ENCODE measurements around the gene GRIK5.
A peak's percentile ranks its signal among the peaks of the same experiment; 100 is the strongest.
"Not testable (repeated sequence)": the region's sequence is repeated elsewhere in the genome, so short reads cannot be mapped to it uniquely, and the experiment has no call there.

The GRIK5 gene

DNA sequence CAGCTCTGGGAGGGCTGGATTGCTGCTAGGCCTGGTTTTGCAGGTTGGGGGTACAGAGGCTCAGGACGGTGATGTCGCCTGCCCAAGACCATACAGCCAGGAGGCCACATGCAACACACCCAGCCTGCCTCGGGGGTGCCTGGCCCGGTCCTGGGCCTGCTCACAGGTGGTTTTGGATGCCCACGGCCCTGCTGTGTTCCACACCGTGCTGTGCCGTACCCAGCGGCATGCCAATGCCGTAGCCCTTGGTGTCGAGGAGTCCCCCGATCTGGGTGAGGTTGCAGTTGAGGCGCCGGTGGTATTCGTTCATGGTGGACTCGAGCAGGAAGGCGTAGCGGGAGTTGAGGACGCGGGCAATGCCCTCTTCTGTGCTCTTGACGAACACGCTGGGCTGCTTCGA lies 64.5 kb downstream of the GRIK5 start:
- no peak for DNase-seq

GRCh38 chr19:42003506-42004294 lies 66.3 kb downstream of the GRIK5 start:
- no peak for DNase-seq

- no peak for DNase-seq
Observed at GRCh38 chr19:41999878-42000208, 70.2 kb downstream of the GRIK5 start.

DNA sequence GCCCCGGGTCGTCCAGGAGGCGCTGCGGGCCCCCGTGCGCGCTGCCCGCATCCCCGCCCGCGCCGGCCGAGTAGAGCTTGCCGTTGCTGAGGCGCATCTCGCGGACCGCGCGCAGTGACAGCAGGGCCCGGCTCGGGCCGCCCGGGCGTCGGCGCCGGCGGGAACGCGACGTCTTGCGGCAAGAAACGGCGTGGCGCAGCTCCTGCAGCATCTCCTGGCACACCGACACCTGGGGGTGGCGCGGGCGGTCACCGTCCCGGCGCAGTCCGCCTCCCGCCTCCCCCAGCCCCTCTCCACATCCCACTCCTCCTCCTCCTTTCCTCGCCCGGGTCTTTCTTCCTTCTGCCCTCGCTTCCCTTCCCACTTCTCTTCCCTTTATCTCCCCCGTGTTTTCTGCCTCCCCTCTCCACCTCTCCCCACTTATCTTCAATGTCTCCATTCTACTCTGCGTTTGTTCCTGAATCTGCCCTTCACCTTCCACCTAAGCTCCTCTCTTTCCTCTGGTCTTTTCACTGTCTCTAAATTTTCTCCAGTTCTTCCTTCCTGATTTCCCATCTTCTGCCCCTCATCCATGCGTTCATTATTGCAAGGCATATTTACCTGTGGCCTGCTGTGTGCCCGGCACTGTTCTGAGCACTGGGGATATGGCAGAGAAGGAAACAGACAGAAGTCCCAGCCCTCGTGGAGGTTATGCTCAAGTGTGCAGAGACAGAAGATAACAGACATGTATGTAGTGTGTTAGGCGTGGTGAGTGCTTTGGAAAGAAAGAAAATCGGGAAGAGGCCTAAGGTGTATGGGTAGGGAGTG lies 70.7 kb downstream of the GRIK5 start:
- DNase-seq = no peak

GRCh38 chr19:41998246-41999020 lies 71.6 kb downstream of the GRIK5 start:
- DNase-seq = peak; percentile 56

GRCh38 chr19:41997851-41998229 lies 72.2 kb downstream of the GRIK5 start:
- DNase-seq = no peak

DNA sequence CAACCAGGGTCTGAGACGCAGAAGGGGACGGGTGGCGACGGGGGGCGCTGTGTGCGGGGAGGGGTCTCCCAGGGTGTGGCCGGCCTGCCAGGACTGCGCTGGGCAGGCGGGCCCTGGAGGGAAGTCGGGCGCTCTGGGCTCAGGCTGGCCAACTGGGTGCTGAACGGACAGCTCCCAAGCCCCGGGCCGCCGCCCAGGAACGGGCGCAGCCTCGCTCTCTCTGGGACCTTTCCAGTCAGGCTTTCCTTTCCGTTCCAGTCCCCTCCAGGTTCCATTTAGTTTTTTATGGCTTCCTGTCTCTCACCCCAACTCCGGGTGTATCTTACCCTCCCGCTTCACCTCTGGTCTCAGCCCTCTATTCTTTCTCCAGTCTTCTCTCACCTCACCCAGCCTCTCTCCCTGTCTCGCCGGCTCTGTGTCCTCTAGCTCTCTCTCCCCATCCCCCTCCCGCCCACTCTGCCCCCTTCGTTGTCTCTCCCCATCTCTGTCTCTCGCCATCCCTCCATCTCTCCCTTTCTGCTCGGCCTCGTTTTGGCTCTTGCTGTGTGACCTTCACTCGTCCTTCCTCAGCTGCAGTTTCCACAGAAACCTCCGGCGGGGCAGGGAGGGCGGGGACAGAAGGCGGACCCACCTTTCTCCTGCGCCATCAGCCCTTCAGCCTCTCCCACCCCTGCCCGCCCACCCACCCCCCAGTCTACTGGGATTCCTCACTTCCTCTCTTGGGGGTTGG lies 72.7 kb downstream of the GRIK5 start:
- DNase-seq = no peak

DNA sequence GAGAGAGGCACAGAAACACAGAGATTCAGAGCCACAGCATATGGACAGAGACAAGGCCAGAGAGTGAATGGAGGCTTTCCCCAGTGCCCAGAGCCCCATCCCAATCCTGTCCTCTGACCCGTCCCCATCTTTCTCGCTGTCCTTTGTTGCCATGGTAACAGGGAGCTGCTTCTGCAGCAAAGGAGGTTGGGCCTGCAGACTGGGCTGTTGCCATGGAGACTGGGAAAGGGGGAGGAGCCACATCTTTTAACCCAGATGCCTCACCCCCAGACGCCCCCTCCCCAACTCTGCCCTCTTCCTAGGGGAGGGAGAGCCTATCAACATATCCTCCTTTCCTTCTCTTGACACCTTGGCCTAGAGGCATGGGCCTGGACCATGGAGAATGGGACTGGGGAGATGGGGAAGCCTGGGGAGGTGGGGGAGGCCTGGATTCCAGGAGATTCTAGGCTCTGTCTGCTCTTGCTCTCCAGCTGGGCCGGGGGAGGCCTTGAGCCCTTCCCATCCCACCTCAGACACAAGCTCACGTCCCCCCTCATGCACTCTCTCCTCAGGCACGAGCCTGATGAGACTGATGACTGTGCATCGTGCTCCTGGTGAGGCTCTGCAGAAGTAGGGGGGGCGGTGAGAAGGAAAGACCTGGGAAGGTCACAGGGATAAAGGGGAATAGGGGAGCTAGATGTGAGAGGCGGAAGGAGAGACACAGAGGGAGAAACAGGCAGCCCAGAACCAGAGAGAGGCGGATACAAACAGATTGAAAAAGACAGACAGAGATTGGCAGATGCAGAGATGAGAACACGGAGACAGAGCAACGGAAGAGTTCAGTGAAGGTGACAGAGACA lies 73.8 kb downstream of the GRIK5 start:
- DNase-seq = peak; percentile 18

- DNase-seq = no peak
Observed at GRCh38 chr19:41994994-41995958, 74.7 kb downstream of the GRIK5 start.

GRCh38 chr19:41994521-41994971 lies 75.5 kb downstream of the GRIK5 start:
- no peak for DNase-seq

- DNase-seq = peak; percentile 55
Observed at GRCh38 chr19:41993612-41994483, 76.2 kb downstream of the GRIK5 start, which contains the start of gene ATP1A3. TSS of gene ATP1A3 (minus strand) at chr19:41994230. CDS start at chr19:41994076, 154 bp downstream.

GRCh38 chr19:41991925-41992569 lies 78.0 kb downstream of the GRIK5 start:
- DNase-seq = not testable (repeated sequence)

- DNase-seq = no peak
Observed at GRCh38 chr19:41991025-41991424, 79.0 kb downstream of the GRIK5 start.

DNA sequence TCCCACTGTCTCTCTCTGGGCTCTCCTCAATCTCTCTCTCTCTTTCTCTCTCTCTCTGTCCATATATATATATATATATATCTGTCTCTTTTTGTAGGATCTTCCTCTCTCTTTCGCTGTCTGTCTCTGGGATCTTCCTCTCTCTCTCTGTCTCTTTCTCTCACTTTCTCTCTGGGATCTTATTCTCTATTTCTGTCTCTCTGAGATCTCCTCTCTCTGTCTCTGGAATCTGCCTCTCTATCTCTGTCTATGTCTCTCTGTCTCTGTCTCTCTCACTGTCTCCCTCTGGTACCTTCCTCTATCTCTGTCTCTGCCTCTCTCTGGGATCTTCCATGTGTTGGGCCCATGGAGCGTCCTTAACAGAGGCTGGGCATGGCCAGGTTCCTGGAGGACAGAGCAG lies 79.4 kb downstream of the GRIK5 start:
- DNase-seq = no peak

DNA sequence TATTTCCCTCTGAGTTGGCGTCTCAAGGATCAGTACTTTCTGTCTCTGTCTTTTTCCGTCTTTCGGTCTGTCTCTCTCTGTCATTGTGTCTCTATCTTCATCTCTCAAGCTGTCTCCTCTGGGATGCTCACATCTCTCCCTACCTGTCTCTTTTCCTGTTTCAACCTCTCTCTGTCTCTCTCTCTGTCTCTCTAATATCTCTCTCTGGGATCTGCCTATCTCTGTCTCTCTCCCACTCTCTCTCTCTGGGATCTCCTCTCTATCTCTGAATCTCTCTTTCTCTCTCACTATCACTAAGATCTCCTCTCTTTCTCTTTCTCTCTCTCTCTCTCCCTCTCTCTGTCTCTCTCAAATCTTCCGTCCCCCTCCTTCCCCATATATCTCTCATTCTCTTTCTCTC lies 80.0 kb downstream of the GRIK5 start:
- no peak for DNase-seq

DNA sequence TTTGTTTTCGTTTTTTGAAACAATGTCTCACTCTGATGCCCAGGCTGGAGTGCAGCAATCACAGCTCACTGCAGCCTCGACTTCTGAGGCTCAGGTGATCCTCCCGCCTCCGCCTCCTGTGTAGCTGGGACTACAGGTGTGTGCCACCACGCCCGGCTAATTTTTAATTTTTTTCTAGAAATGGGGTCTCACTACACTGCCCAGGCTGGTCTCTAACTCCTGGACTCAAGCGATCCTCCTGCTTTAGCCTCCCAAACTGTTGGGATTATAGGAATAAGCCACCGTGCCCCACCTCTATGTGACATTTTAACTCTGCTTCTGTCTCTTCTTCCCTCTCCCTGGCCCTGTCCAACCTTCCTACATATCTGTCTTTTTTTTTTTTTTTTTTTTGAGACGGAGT lies 81.1 kb downstream of the GRIK5 start:
- DNase-seq = no peak

- no peak for DNase-seq
Observed at GRCh38 chr19:41987141-41987860, 82.7 kb downstream of the GRIK5 start.

DNA sequence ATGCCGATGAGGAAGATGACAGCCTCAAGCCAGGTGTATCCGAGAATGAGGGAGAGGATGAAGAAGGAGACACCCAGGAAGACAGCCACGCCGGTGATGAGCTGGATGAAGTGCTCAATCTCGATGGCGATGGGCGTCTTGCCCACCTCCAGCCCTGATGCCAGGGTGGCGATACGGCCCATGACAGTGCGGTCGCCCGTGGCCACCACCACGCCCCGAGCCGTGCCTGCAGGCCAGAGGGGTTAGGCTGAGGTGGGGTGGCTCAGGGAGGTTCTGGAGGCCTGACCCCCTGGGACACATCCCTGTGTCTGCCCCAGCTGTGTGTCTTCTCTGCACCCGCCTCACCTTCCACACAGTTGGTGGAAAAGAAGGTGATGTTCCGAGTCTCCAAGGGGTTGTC lies 85.0 kb downstream of the GRIK5 start:
- no peak for DNase-seq

Measured in NCI-H2029 (cell line).